ENCODE results near the gene ADAMTSL2.

Gene ADAMTSL2

GRCh38 chr9:133582501-133583045, 48.1 kb downstream of the ADAMTSL2 start:
- no peak overlapping the region for H3K27ac ChIP-seq (ENCODE audit: low read depth, low read length)
- TF ChIP-seq EZH2phosphoT487 (IDR thresholded peaks at IDR 0.05; ENCODE audit: borderline replicate concordance, low read length), result no peak
- TF ChIP-seq, protein P1, sequence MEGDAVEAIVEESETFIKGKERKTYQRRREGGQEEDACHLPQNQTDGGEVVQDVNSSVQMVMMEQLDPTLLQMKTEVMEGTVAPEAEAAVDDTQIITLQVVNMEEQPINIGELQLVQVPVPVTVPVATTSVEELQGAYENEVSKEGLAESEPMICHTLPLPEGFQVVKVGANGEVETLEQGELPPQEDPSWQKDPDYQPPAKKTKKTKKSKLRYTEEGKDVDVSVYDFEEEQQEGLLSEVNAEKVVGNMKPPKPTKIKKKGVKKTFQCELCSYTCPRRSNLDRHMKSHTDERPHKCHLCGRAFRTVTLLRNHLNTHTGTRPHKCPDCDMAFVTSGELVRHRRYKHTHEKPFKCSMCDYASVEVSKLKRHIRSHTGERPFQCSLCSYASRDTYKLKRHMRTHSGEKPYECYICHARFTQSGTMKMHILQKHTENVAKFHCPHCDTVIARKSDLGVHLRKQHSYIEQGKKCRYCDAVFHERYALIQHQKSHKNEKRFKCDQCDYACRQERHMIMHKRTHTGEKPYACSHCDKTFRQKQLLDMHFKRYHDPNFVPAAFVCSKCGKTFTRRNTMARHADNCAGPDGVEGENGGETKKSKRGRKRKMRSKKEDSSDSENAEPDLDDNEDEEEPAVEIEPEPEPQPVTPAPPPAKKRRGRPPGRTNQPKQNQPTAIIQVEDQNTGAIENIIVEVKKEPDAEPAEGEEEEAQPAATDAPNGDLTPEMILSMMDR (IDR thresholded peaks at IDR 0.05; ENCODE audit: low read depth, low read length, poor library complexity, severe bottlenecking), result no peak
- peaks cover 31% of the 10 kb centered on the region for H3K27me3 ChIP-seq (ENCODE audit: control insufficient read depth, low read length)
- H3K9me3 ChIP-seq (ENCODE audit: control insufficient read depth, insufficient read depth, low read length), result peaks cover 8% of the 10 kb centered on the region; the same call in 1 of the 2 replicates
- H3K4me3 ChIP-seq (ENCODE audit: low read length), result no peak overlapping the region
- H4K20me1 ChIP-seq (ENCODE audit: control insufficient read depth, insufficient read depth, low read depth, low read length), result no peaks in the 10 kb centered on the region
- no peaks in the 10 kb centered on the region for H3K9me2 ChIP-seq (replicated peaks; ENCODE audit: control insufficient read depth, low read length)
- H3K79me2 ChIP-seq (ENCODE audit: control insufficient read depth, low read length), result no peaks in the 10 kb centered on the region
- H3K36me3 ChIP-seq (ENCODE audit: control insufficient read depth, low read length), result no peaks in the 10 kb centered on the region
- peaks cover 10% of the 10 kb centered on the region for H3F3A ChIP-seq (ENCODE audit: control insufficient read depth, insufficient read depth)
- H3K4me1 ChIP-seq (ENCODE audit: control insufficient read depth, low read length), result peaks cover 77% of the 10 kb centered on the region
- H3K4me2 ChIP-seq (ENCODE audit: low read length), result no peak overlapping the region

DNA sequence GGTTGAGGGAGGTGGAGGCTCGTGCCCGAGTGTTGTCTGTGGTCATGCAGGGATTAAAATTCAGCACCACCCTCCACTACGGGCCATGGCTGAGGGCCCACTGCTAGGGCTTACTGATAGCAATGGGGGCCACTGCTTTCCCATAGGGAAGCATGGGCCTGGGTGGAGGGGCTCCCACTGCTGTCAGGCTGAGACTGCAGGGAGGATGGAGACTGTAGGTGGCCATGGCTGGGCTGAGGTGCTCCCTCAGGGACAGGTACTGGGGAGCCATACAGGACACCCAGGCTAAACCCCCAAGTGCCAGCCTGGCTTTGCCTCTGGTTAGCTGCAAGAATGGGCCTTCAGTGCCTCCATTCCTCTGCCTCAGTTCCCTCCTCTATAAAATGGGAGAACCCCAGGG, 48.6 kb downstream of the ADAMTSL2 start:
- H3K27me3 ChIP-seq (ENCODE audit: control insufficient read depth, low read length), result peaks cover 31% of the 10 kb centered on the region

DNA sequence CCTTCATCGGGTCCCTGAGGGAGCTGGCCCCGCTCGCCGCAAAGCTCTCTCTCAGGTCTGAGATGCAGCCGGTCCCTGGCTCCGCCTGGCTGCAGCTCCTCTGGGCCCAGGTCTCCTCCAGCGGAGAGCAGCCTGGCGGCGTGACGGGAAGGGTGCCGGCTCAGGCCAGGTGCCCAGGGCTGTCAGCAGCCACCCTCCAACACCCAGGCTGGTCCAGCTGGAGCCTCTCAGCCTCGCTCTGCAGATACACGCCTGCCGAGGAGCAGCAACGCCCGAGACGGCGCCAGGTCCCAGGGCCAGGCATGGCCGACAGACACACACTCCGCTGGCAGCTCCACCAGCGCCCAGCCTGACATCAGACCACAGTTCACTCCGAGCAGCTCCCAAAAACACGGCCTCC, 49.1 kb downstream of the ADAMTSL2 start:
- no peaks in the 10 kb centered on the region for H3K79me2 ChIP-seq (ENCODE audit: control insufficient read depth, low read length)
- no peaks in the 10 kb centered on the region for H3K9me2 ChIP-seq (replicated peaks; ENCODE audit: control insufficient read depth, low read length)
- H3K27me3 ChIP-seq (ENCODE audit: control insufficient read depth, low read length), result peaks cover 31% of the 10 kb centered on the region
- H3K36me3 ChIP-seq (ENCODE audit: control insufficient read depth, low read length), result no peaks in the 10 kb centered on the region
- H3K4me1 ChIP-seq (ENCODE audit: control insufficient read depth, low read length), result peaks cover 67% of the 10 kb centered on the region
- H3K9me3 ChIP-seq (ENCODE audit: control insufficient read depth, insufficient read depth, low read length), result peaks cover 16% of the 10 kb centered on the region; the same call in 1 of the 2 replicates
- no peak overlapping the region for H3K4me3 ChIP-seq (ENCODE audit: low read length)
- TF ChIP-seq, protein P1 (IDR thresholded peaks at IDR 0.05; ENCODE audit: low read depth, low read length, poor library complexity, severe bottlenecking), result no peak
- TF ChIP-seq EZH2phosphoT487 (IDR thresholded peaks at IDR 0.05; ENCODE audit: borderline replicate concordance, low read length), result no peak
- H3K4me2 ChIP-seq (ENCODE audit: low read length), result no peak overlapping the region
- H4K20me1 ChIP-seq (ENCODE audit: control insufficient read depth, insufficient read depth, low read depth, low read length), result no peaks in the 10 kb centered on the region
- H3F3A ChIP-seq (ENCODE audit: control insufficient read depth, insufficient read depth), result peaks cover 17% of the 10 kb centered on the region
- no peak overlapping the region for H3K27ac ChIP-seq (ENCODE audit: low read depth, low read length)

More for the DNA sequence above, 48.6 kb downstream of the ADAMTSL2 start:
- Histone ChIP-seq H3K9me2 (replicated peaks; ENCODE audit: control insufficient read depth, low read length) (no peaks in the 10 kb centered on the region), H3K4me3 (ENCODE audit: low read length) (no peak overlapping the region), H3F3A (ENCODE audit: control insufficient read depth, insufficient read depth) (peaks cover 12% of the 10 kb centered on the region), H3K79me2 (ENCODE audit: control insufficient read depth, low read length) (no peaks in the 10 kb centered on the region), H4K20me1 (ENCODE audit: control insufficient read depth, insufficient read depth, low read depth, low read length) (no peaks in the 10 kb centered on the region), H3K27ac (ENCODE audit: low read depth, low read length) (no peak overlapping the region), H3K9me3 (ENCODE audit: control insufficient read depth, insufficient read depth, low read length) (peaks cover 12% of the 10 kb centered on the region; the same call in 1 of the 2 replicates), H3K4me1 (ENCODE audit: control insufficient read depth, low read length) (peaks cover 71% of the 10 kb centered on the region), H3K36me3 (ENCODE audit: control insufficient read depth, low read length) (no peaks in the 10 kb centered on the region), H3K4me2 (ENCODE audit: low read length) (no peak overlapping the region)
- TF ChIP-seq EZH2phosphoT487 (IDR thresholded peaks at IDR 0.05; ENCODE audit: borderline replicate concordance, low read length), result no peak
- TF ChIP-seq, protein P1 (IDR thresholded peaks at IDR 0.05; ENCODE audit: low read depth, low read length, poor library complexity, severe bottlenecking), result no peak

Data from DOHH2 (cell line).